Measurements from ENCODE around the gene TCF7L2. TPM values are rescaled to one million over a fixed set of nuclear protein-coding genes. Genes with fewer than 3 reads are reported as not detected.
A peak's percentile ranks its signal among the peaks of the same experiment; 100 is the strongest.

TCF7L2 gene
- total RNA-seq, 8 experiments from 2014 or later = 2.2 to 62.9 (median 7.5) TPM

DNA sequence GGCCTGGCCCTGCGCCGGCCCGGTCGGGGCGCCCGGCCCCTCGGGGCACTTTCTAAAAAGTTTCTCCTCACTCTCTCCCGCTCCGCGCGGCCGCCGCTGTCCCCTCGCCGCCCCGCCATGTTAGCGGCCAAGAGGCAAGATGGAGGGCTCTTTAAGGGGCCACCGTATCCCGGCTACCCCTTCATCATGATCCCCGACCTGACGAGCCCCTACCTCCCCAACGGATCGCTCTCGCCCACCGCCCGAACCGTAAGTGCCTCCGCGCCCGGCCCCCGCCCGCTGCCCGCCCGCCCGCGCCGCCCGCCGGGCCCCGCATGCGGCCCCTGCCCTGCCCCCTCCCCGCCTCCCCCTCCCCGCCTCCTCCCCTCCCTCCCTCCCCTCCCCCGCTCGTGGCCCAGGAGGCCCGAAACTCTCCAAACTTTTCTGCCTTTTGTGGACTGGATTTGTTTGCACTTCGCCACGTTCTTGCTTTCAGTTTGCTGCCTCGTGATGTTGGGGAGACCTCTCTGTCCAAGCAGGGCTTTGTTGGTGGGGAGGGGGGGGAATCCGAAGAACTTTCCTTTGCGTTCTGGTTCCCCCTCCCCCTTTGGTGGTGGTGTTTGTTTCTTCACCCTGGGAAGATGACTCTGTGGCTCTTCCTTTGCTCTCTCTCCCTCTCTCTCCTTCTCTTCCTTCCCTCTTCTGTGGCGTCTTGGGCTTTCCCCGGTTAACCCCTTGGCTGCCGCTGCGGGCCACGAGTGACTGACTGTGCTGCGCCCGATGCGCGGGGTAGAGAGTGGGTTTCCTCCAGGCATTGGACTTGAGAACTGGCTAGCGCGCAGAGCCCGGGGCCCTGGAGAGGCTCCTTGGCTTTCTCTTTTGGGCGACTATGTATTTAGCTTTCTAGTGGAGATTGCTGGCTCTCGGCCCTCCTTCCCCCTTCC is 1.6 kb downstream of the TCF7L2 start:
- peak; percentile 5 to 52 (median 30) for ATAC-seq (replicated peaks in 6 of 8)
- Histone ChIP-seq H3K4me1 (replicated peaks in 1 of 2) (peaks cover 7 to 35% of the 10 kb centered on the region in 2 donors), H3K27ac (peak overlapping the region; percentile 75 to 95), H3K4me3 (peak overlapping the region; percentile 33 to 87 (median 74))
- in situ Hi-C loops (cut with MboI; ENCODE audit: low pct_unique_long_range_greater_than_20kb in 2 of 9, low sequenced_read_pairs in 9 of 9, unreplicated experiment in 9 of 9) = loop anchor here in 3 of 9 experiments (25.0 kb wide), 2 partner anchors 161 to 436 kb away; no protein-coding TSS in a partner anchor
- WGBS, 10 experiments = 0 to 7% (median 0%) methylated on average over 2 to 10 of the region's 65 CpGs; no CpG with 5 or more reads in 2 of the 10 experiments

DNA sequence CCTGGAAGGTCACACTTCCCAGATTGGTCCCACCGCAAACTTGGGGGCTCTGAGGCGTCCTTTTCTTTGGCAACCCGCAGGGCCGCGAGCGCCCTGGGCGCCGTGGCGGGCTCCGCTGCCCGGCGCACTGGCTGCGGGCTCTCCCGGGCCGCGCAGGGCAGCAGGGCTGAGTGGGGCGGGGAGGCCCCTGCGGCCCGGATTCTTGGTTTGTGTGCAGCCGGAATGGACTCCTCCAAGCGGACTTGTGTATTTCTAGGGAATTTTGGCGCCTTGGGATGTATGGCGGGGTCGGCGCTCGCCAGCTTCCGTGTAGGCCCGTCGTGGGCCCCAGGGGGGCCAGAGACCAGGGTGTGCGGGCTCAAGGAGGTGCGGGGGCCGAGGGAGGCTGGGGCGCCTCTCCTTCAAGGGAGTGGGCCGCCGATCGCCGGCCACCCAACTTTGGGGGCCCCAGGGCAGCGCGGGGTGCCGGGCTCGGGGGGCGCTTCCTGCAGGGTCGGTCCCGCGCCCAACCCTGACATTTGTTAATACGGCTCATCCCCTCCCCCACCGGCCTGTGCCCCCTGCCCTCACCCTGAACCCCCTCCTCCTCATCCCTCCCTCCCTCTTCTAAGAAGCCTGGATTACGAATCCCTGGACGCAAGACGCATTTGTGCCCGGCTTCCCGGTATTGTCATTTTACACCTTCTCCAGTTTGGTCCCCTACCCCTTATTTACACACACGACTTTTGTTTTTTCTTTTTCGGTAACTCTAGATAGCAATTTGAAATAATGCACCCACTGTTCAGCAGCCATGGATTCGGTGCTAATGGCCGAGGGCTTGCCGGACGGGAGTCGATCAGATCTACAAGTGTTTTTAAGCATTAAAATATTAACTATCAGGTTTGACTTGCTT is 2.5 kb downstream of the TCF7L2 start:
- peak; percentile 5 to 52 (median 36) for ATAC-seq (replicated peaks in 6 of 8)
- 0 to 20% (median 3%) methylated on average over 1 to 9 of the region's 59 CpGs for WGBS, 10 experiments
- peak overlapping the region; percentile 33 to 87 (median 74) for H3K4me3 ChIP-seq
- H3K4me1 ChIP-seq (replicated peaks in 1 of 2) = peaks cover 17 to 45% of the 10 kb centered on the region in 2 donors
- H3K27ac ChIP-seq = peak overlapping the region; percentile 75 to 95
- in situ Hi-C loops (cut with MboI; ENCODE audit: low pct_unique_long_range_greater_than_20kb in 2 of 9, low sequenced_read_pairs in 9 of 9, unreplicated experiment in 9 of 9) = loop anchor here in 3 of 9 experiments (25.0 kb wide), 2 partner anchors 160 to 435 kb away; no protein-coding TSS in a partner anchor

GRCh38 chr10:112953174-112954159 is 3.4 kb downstream of the TCF7L2 start:
- WGBS, 10 experiments = 0 to 24% (median 5%) methylated on average over 2 to 25 of the region's 26 CpGs
- peak in 1 of 8 experiments; percentile 11 for ATAC-seq (replicated peaks in 6 of 8)
- Histone ChIP-seq H3K27ac (peak overlapping the region; percentile 30 to 95), H3K4me1 (replicated peaks in 1 of 2) (peaks cover 26 to 54% of the 10 kb centered on the region in 2 donors), H3K4me3 (peak overlapping the region; percentile 33 to 87 (median 74))
- in situ Hi-C loops (cut with MboI; ENCODE audit: low pct_unique_long_range_greater_than_20kb in 2 of 9, low sequenced_read_pairs in 9 of 9, unreplicated experiment in 9 of 9) = loop anchor here in 3 of 9 experiments (25.0 kb wide), 2 partner anchors 159 to 434 kb away; no protein-coding TSS in a partner anchor

DNA sequence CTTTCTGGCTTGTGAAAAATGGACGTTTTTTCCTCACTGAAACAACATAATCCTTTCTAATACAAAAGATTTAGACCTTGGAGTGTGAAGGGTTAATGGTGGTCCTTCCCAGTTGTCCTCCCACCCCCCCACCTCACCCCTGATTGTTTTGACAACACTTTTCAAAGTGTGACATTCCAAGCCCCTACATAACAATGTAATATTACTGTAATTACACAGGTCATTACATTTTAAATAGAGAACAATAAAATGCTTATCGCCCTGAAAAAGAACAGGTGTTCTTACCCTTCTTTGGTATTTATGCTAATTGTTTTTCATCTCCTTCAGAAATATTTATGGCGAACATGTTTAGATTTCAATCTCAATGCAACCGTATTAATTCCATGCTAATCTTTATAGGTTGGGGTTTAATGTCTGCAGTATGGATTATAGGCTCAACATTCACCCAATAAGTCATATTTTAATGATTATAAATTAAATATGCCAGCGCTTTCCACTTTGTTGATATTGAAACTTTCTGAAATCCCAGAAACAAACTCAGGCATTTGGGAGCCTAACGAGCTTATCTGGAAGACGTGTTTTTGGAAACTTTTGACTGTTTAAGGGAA is 5.0 kb downstream of the TCF7L2 start:
- Histone ChIP-seq H3K4me3 (peak overlapping the region in 4 of 5 donors; percentile 8 to 87 (median 46)), H3K4me1 (replicated peaks in 1 of 2) (peaks cover 42 to 67% of the 10 kb centered on the region in 2 donors), H3K27ac (peak overlapping the region in 1 of 2 donors; percentile 52)
- ATAC-seq (replicated peaks in 6 of 8) = no peak
- WGBS, 10 experiments = 0 to 28% (median 13%) methylated on average over 1 to 7 of the region's 7 CpGs; no CpG with 5 or more reads in 2 of the 10 experiments
- in situ Hi-C loops (cut with MboI; ENCODE audit: low pct_unique_long_range_greater_than_20kb in 2 of 9, low sequenced_read_pairs in 9 of 9, unreplicated experiment in 9 of 9) = loop anchor here in 3 of 9 experiments (25.0 kb wide), 2 partner anchors 157 to 432 kb away; no protein-coding TSS in a partner anchor

DNA sequence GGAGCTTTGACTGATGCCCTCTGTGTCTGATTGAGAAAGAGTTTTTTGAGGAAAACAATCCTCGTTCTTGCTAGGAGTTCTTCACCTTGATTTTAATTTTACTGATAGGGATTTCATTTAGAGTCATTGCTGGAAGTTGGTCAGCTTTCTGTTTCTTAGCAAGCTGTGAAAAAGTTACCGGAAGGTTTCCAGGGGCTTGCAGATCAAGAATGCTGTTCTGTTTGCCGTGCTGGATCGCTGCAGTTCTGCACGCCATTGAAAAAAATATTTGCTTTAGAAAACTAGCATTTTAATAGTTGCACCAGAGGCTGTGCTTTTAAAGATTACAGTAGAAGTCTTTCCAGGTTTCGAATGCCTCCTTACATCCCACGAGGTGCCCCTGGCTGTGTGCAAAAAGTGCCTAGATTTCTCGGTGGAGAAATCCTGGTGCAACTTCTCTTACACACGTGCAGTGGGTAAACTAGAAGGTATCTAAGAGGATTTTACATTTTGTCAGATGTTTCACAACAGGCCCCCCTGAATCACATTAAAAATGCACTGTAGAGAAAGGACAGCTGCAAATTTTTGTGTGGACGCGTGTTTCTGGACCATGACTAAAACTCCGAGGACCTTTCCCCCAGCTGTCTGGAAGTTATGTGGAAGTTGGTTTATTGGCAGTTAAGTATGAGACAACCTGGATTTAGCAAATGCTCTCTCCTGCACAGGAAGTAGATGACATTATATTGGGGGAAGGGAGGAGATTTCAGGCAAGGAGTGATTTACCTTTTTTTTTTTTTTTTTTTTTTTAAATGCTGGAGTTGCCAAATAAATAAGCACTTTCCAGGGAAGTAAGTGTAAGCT is 5.8 kb downstream of the TCF7L2 start:
- Histone ChIP-seq H3K4me1 (replicated peaks in 1 of 2) (peaks cover 45 to 68% of the 10 kb centered on the region in 2 donors), H3K4me3 (peak overlapping the region in 4 of 5 donors; percentile 8 to 87 (median 20)), H3K27ac (peak overlapping the region in 1 of 2 donors; percentile 52)
- WGBS, 10 experiments = 0 to 31% (median 3%) methylated on average over 1 to 12 of the region's 12 CpGs; no CpG with 5 or more reads in 1 of the 10 experiments
- ATAC-seq (replicated peaks in 6 of 8) = peak in 1 of 8 experiments; percentile 10
- in situ Hi-C loops (cut with MboI; ENCODE audit: low pct_unique_long_range_greater_than_20kb in 2 of 9, low sequenced_read_pairs in 9 of 9, unreplicated experiment in 9 of 9) = loop anchor here in 3 of 9 experiments (25.0 kb wide), 2 partner anchors 156 to 431 kb away; no protein-coding TSS in a partner anchor

- H3K4me1 ChIP-seq (replicated peaks in 1 of 2) = peaks cover 47 to 68% of the 10 kb centered on the region in 2 donors
- 4 to 45% (median 24%) methylated on average over 2 to 9 of the region's 10 CpGs; no CpG with 5 or more reads in 1 of the 10 experiments for WGBS, 10 experiments
- no peak overlapping the region for H3K27ac ChIP-seq
- peak in 1 of 8 experiments; percentile 16 for ATAC-seq (replicated peaks in 6 of 8)
- H3K4me3 ChIP-seq = peak overlapping the region in 1 of 5 donors; percentile 5
- in situ Hi-C loops (cut with MboI; ENCODE audit: low pct_unique_long_range_greater_than_20kb in 2 of 9, low sequenced_read_pairs in 9 of 9, unreplicated experiment in 9 of 9) = loop anchor here in 3 of 9 experiments (25.0 kb wide), 2 partner anchors 156 to 431 kb away; no protein-coding TSS in a partner anchor
These were observed 6.7 kb downstream of the TCF7L2 start for GRCh38 chr10:112956631-112957350.

- peaks cover 55 to 68% of the 10 kb centered on the region in 2 donors for H3K4me1 ChIP-seq (replicated peaks in 1 of 2)
- WGBS, 10 experiments = 0 to 68% (median 21%) methylated on average over 1 to 4 of the region's 4 CpGs; no CpG with 5 or more reads in 2 of the 10 experiments
- H3K27ac ChIP-seq = no peak overlapping the region
- in situ Hi-C loops (cut with MboI; ENCODE audit: low pct_unique_long_range_greater_than_20kb in 2 of 9, low sequenced_read_pairs in 9 of 9, unreplicated experiment in 9 of 9) = loop anchor here in 3 of 9 experiments (25.0 kb wide), 2 partner anchors 155 to 430 kb away; no protein-coding TSS in a partner anchor
- H3K4me3 ChIP-seq = no peak overlapping the region
- peak in 7 of 8 experiments; percentile 2 to 29 (median 4) for ATAC-seq (replicated peaks in 6 of 8)
These were observed 7.6 kb downstream of the TCF7L2 start for GRCh38 chr10:112957640-112958092.

DNA sequence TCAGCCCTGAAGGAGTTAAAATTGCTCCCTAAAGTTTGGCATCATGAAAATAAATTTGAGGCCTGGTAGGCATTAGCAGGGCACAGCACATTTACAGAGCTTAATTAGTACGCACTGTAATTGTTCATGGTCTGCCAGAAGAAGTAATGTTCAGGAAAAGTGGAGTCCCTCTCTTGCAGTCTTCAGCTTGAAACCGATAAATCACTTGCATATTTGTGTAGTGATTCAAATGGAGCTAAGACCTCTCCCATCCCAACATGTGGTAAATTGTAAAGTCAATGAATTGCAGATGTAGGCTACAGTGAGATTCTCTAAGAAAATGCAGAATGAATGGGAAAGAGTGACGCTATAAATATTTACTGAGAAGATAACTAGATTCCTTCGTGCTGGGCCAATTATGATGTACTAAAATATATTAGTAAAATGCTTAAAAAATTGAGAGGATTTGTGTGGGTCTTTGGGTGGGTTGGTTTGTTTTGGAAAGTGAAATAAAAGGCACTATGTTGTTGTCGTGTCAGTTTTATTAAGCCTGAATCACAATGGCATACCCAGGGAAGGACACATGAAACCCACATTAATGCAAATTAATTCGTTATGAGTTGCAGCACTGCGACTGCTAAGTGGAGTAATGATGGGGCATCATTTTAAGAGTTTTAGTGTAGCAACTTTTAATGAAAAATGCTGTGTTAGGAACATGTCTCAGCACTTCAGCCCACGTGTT is 8.4 kb downstream of the TCF7L2 start:
- WGBS, 10 experiments = 0 to 39% (median 7%) methylated on average over 1 to 7 of the region's 8 CpGs
- Histone ChIP-seq H3K4me3 (no peak overlapping the region), H3K27ac (no peak overlapping the region), H3K4me1 (replicated peaks in 1 of 2) (peaks cover 57 to 63% of the 10 kb centered on the region in 2 donors)
- ATAC-seq (replicated peaks in 6 of 8) = peak; percentile 38 to 84 (median 73)
- in situ Hi-C loops (cut with MboI; ENCODE audit: low pct_unique_long_range_greater_than_20kb in 2 of 9, low sequenced_read_pairs in 9 of 9, unreplicated experiment in 9 of 9) = loop anchor here in 3 of 9 experiments (25.0 kb wide), 2 partner anchors 154 to 429 kb away; no protein-coding TSS in a partner anchor

DNA sequence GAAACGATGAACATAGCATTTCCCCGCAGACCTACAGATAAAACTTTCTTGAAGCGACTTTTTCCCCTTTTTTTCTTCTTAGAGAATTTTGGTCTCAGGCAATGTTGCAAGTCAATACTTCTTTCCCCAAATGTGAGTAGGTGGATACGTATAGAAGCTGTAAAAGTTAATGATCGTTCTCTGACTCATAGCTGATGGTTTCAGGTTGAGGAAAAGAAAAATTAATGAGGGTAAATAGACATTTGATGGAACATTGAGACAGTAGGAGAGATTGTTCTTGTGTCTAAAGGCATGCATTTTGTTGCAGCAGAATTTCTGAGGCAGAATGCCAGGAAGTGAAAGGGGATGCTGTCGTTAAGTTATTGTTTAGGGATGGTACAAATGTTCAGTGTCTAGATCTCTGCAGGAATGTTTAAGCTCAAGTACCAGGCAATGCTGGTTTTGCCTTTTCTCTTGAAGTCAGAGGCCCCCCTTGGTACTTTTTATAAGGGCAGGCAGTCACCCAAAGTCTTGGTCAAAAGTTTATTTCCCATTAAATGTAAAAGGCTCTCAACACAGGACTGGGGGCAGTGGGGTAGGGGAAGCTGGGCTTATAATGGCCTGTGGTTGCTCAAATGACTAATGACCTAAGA is 9.3 kb downstream of the TCF7L2 start:
- peaks cover 65 to 66% of the 10 kb centered on the region in 2 donors for H3K4me1 ChIP-seq (replicated peaks in 1 of 2)
- WGBS, 10 experiments = 7 to 47% (median 31%) methylated on average over 1 to 6 of the region's 6 CpGs
- in situ Hi-C loops (cut with MboI; ENCODE audit: low pct_unique_long_range_greater_than_20kb in 2 of 9, low sequenced_read_pairs in 9 of 9, unreplicated experiment in 9 of 9) = loop anchor here in 3 of 9 experiments (25.0 kb wide), 2 partner anchors 153 to 428 kb away; no protein-coding TSS in a partner anchor
- H3K4me3 ChIP-seq = no peak overlapping the region
- H3K27ac ChIP-seq = no peak overlapping the region
- ATAC-seq (replicated peaks in 6 of 8) = peak in 3 of 8 experiments; percentile 28 to 49 (median 45)
